Right renal cortex interstitium (tissue), 3 donors: ENCODE measurements around the gene STEAP1B. TPM values are rescaled to one million over a fixed set of nuclear protein-coding genes. Genes with fewer than 3 reads are reported as not detected.
A peak's percentile ranks its signal among the peaks of the same experiment; 100 is the strongest.
"Not testable (repeated sequence)": the region's sequence is repeated elsewhere in the genome, so short reads cannot be mapped to it uniquely, and the experiment has no call there.

Experiments used
- DNase-seq, 3 donors: peaks; one replicate each; pipeline ENCODE4 v3.0.0-alpha.2; 2013; ENCODE audit warnings: low read depth in 3 of 3, low spot score in 2 of 3
- polyA plus RNA-seq, 3 donors: library from polyadenylated mRNA; unstranded; fragments of 120-200 nt; gene quantifications; one replicate each; pipeline ENCODE4 v1.2.1, GENCODE V29; 2013; ENCODE audit not compliant: insufficient read length in 3 of 3

The STEAP1B gene
- polyA plus RNA-seq, 3 donors = 1.4 to 2.0 (median 1.9) TPM

DNA sequence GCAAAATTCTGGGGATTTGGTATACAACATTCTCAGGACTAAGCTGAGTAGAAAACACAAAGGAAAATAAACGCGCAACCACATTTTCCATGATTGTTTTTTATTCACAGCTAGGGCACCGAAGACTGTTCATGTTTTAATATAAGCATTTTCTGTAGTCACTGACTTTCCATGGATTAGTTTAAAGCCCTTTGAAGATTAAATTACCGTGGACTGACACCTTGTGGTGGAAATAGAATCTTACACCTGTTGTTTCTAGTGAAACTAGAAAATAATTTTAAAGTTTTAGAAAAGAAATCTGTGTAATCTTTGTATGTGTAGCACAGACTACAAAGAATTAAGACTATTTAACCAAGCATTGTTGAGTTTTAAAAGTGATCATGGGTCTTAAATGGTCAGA, 1.3 kb upstream of the STEAP1B start:
- DNase-seq = not testable (repeated sequence)

- no peak for DNase-seq
Observed at GRCh38 chr7:22499044-22499443, 944 bp downstream of the STEAP1B start.

DNA sequence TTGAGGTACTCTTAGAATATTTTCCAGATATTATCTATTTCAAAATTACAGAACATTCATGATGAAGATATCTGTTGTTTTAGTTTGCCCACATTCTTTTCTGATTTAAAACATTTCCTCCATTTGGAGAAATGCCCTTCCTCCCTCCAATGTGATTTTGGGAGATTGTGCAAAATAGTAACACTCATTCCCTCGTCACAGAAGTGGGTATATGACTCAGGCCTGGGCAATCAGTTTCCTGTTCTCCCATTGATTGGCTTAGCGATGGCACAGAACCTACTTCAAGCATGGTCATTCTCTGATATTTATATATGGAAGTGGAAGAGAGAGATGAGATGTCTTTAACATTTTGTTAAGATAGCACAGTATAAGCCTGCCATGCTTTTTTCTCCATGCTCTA, 3.1 kb downstream of the STEAP1B start:
- DNase-seq = not testable (repeated sequence)

DNA sequence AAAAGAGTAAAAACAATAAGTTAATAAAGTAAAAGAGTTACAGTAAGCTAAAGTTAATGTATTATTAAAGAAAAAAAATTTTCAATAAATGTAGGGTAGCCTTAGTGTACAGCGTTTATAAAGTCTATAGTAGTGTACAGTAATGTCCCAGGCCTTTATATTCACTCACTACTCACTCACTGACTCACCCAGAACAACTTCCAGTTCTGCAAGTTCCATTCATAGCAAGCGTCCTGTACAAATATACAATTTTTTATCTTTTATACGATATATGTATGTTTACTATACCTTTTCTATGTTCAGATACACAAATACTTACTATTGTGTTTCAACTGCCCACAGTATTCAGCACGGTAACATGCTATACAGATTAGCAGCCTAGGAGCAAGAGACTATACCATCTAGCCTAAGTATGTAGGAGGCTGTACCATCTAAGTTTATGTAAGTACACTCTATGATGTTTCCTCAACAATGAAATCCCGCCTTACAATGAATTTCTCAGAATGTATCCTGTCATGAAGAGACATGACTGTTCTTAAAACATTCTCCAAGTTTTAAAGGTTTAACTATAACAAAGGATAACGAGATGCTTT, 3.6 kb downstream of the STEAP1B start:
- DNase-seq = not testable (repeated sequence)

DNA sequence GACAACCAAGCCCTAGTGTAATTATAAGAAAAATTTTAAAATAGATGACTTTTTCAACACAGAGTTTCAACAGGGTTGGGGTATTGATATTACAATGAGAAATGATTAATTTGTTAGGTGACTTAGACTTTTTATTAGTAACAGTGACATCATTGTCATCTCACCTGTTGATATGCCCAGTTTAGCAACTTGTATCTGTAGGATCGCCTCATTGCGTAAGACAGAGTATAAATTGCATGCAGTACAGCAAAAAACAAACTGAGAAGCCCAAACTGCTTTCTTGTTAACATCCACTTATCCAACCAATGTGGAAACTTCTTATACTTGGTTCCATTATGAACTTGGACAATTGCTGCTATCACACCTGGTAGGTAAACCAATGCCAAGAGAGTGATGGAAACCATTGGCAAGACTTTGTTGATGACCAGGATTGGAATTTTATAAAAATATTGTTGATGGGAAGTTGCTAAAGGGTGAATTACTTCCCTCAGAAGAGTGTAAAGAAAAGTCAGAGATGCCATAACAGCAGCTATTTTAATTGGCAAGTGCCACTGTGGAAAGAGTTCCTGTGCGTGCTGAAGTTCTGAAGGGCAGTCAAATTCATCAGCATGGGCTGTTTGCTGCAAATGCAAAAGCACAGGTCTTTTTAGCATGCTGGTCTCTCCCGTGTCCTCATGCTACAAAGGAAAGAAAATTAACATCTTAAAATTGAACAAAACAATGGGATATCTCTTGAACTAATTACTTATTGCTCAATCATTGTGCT, 6.6 kb downstream of the STEAP1B start:
- not testable (repeated sequence) for DNase-seq

DNA sequence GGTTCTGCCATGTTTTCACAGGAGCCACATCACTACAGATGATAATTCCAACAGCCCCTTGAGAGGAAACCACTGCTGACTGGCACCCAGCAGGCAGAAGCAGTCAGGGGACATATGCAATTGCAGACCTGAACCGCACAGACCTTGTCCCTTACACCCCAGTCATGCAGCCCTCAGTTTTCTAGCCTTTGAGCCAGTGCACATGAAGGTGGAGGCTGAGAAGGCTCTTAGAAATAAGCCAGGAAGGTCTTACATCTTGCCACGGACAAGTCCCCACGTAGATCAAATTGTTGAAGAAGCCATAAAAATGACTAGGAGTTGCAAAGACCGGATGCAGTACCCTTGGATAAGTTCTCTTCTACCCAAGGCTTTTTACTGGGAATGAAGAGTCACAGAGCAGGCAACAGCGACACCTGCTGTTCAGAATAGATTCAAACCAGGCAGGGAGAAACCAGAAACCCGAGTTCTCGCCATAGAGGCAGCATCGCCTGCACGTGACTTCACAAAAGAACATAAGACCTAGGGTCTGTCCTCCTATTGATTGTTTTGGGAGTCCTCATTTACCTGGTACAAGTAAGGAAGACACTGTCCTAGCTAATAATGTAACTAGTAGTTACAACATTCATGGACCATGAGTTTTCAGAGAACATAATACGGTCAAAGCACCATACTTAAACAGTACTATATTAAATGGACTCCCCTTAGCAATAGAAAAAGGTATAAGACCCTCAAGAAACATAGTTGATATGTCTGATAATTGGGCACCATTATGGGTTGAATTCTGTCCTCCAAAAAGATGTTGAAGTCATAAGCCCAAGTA, 11.1 kb downstream of the STEAP1B start:
- peak; percentile 65 to 71 (median 69) for DNase-seq

- no peak for DNase-seq
Observed at GRCh38 chr7:22487978-22488642, 11.9 kb downstream of the STEAP1B start.

GRCh38 chr7:22486597-22486996, 13.4 kb downstream of the STEAP1B start:
- no peak for DNase-seq

- DNase-seq = no peak
Observed at GRCh38 chr7:22485189-22485588, 14.8 kb downstream of the STEAP1B start.

- DNase-seq = no peak
Observed at GRCh38 chr7:22482503-22482902, 17.5 kb downstream of the STEAP1B start.

- DNase-seq = no peak
Observed at GRCh38 chr7:22481726-22482125, 18.3 kb downstream of the STEAP1B start.

DNA sequence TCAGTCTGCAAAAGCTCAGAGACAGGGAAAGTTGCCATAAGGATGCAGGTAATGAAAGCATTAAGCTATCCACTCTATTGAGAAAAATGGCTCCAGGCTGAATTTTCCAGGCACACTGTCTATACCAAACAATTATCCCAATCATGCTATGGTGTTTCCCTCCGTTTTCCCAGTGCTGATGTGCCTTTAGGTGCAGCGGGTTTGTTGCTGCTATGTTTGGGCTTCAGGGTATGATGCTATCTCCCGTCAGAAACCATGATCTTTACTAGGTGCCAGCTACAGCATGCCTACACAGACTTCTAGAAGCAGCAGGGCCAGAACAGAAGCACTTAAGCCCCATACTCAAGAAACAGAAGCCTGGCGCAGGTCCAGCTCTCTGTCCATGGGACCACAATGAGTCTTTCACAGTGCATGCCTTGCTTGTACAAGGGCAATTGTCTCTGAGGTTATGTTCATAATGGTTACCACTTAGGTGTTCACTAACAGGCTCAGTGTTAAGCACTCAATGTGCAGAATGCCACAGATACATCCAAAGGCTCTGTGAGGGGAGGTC, 19.4 kb downstream of the STEAP1B start:
- DNase-seq = no peak

DNA sequence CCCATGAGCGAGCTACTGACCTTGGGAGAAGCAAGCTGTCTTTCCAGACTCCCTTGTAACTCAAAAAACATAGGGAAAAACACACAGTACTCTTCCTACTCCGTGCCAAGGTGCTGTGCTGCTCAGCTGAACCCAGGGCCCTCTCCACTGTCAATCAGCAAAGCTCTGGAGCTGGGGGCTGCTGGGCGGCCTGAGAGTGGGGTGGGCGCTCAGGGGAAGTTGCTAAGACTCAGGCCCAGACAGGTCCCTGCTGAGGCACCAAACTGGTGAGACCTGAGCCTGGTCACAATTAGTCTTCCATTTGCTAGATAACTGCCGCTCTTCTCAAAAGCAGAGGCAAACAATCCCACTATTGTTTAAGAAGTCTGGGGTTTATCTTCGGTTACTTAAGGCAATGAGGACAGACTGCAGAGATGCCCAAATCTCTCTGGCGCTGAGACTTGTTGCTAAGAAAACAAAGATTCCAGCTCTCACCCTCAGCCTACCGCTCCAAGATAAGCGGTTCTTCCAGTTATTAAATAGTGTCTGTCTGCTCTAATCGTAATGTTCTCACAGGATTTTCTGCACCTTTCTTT, 22.0 kb downstream of the STEAP1B start:
- no peak for DNase-seq

DNA sequence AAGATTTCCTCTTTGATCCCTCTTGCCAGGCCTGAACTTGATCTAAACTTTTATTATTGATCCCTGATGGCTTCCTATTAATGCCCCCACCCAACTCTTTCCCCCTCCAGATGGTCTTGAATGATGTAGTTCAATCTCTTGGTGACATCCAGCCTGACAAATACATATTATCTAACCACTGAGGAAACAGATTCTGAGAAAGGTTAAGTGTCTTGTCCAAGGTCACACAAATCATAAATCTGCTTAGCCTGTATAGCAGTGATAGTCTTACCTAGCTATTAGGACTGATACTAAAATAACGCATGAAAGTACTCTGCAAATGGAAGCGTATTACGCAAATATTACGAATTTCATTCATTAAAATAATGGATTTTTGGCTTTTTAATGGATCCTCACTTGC, 22.7 kb downstream of the STEAP1B start:
- no peak for DNase-seq

DNA sequence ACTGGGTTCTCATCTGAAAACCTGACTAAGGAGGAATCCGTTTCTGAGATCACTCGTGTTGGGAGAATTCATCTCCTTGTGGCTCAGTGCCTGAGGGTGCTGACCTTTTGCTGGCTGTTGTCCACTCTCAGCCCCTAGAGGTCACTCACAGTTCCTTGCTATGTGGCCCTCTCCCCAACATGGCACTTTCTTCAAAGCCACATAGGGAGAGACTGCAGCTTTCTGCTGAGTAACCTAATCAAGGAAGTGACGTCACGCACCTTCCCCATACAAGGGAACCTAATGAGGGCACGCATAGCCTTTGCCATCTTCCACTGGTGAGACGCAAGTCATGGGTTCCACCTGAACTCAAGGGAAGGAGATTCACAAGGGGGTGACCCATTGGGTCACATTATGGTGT, 23.2 kb downstream of the STEAP1B start:
- no peak for DNase-seq

GRCh38 chr7:22474645-22475044, 25.3 kb downstream of the STEAP1B start:
- no peak for DNase-seq

- DNase-seq = no peak
Observed at GRCh38 chr7:22470981-22471380, 29.0 kb downstream of the STEAP1B start.

DNA sequence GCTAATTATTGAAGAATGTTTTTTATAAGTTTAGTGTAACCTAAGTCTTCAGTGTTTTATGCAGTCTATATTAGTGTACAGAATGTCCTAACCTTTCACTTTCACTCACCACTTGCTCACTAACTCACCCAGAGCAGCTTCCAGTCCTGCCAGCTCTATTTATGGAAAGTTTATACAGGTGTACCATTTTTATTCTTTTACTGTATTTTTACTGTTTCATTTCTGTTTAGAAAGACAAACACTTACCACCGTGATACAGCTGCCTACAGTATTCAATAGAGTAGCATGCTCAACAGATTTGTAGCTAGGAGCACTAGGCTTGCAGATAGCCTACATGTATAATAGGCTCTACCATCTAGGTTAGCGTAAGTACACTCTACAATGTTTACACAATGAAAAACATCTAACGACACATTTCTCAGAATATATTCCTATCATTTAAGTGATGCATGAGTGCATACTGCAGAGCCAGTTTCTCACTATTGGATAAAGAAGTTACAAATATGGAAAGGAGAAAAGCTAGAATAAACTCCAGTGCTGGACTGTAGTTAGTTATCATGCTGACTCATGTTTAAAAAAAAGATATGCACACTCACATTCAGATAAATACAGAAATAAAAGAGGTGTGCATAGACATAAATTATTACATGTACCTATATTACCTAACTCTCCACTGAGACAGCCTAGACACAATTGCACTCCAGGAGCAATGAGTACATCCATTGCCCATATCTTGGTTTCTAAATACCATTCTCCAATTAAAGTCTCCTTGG, 30.4 kb downstream of the STEAP1B start:
- no peak for DNase-seq

DNA sequence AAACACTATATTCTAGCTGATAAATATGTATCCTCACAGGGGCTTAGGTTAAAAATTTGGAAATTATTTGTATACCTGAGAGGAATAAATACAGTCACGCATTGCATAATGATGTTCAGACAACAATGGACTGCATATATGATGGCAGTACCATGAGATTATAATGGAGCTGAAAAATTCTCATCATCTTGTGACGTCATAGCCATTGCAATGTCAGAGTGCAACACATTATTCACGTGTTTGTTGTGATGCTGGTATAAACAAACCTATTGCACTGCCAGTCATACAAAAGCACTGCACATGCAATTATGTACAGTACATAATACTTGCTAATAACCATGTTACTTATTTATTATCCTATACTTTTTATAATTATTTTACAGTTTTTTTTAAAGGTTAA, 31.4 kb downstream of the STEAP1B start:
- DNase-seq = no peak

DNA sequence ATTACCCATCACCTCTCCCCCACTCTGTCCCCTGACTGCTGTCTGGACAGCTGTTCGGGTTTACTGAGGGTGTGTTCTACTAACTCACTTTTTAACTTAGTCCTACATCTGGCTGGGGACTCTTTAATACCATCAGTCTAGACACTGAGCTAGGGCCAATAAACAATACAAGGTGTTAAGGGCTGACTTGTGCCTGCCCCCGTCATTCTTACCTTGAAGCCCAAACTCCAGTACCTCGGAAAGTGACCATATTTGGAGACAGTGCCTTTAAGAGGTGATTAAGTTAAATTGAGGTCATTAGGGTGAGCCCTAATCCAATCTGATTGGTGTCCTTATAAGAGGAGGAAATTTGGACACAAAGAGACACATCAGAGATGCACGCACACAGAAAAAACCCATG, 35.7 kb downstream of the STEAP1B start:
- no peak for DNase-seq
